HuH-7.5 (cell line): ENCODE measurements around the gene TP53BP2.

ENCODE experiments used
- DNase-seq: peaks from one replicate; pipeline ENCODE4 v3.0.0; 2011; ENCODE audit warnings: low spot score

TP53BP2 gene

DNA sequence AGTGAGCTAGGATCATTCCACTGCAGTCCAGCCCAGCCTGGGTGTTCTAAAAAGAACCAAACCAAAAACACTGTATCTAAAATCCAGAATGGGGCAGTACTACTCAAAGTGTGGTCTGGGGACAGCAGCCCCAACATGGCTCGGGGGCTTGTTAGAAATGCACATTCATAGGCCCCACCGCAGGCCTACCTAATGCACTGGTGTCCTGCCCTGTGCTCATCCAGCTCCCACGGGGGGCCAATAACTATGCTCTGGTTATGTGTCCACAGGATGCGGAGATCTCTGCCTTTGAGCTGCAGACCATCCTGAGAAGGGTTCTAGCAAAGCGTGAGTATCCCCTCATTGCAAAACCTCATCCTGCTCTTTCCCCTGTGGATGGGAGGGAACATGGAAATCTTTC lies 81.9 kb downstream of the TP53BP2 start:
- no peak for DNase-seq

DNA sequence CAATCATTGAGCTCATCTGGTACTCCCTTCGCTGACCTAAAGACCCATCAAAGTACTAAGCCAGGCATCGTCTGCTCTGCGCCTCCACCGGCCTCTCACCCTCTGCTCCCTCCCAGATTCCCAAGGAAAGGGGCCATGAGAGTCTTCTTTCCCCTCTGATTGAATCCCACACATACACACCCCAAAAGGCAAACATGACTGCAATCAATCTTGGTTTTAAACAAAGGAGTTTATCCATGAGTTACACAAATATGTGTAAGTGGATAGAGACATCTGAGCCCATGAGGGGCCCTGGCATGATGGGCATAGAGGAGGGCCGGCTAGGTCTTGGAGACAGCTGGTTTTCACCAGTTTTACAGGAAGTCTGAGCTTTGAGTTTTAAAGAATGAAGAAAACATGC lies 82.5 kb downstream of the TP53BP2 start:
- no peak for DNase-seq

DNA sequence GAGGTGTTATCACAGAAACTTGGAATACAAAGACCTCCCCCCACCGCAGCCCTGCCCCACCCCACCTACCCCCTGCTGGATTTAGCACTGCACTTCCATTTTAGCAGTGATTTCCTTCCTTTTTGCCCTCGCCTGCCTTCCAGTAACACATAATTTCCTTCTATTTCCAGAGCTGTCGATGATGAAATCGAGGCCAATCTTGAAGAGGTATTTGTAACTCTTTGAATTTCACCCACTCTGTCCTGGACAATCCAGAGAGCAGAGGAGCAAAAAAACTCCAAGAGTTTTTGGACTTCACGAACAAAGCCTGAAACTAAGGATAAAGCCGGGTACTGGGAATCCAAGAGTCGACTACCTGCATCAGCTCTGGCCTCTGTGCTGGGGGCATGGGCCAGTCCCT lies 84.3 kb downstream of the TP53BP2 start:
- DNase-seq: no peak

GRCh38 chr1:223760833-223761232 lies 84.9 kb downstream of the TP53BP2 start:
- no peak for DNase-seq

DNA sequence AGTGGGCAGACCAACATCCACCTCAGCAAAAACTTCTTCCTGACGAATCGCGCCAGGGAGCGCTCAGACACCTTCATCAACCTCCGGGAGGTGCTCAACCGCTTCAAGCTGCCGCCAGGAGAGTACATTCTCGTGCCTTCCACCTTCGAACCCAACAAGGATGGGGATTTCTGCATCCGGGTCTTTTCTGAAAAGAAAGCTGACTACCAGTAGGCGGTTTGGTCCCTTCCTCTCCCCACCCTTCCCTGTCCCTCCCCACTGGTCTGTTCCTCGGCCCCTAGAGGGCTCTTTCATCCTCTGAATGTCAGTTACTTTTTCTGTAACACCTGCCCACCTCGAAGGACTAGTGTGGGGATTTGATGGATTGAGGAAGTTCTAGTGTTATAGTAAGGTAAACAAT lies 86.5 kb downstream of the TP53BP2 start:
- no peak for DNase-seq

DNA sequence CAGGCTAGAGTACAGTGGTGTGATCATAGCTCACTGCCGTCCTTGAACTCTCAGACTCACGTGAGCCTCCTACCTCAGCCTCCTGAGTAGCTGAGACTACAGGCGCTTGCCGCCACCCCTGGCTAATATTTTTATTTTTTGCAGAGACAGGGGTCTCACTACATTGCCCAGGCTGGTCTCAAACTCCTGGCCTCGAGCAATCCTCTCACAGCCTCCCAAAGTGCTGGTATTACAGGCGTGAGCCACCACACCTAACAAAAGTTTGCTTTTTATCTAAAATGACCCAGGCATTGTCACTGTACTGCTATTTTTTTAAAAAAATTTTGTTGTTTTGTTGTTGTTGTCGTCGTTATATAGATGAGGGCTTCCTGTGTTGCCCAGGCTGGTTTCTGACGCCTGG lies 87.0 kb downstream of the TP53BP2 start:
- DNase-seq: no peak

GRCh38 chr1:223756806-223757700 lies 88.7 kb downstream of the TP53BP2 start:
- DNase-seq: no peak

DNA sequence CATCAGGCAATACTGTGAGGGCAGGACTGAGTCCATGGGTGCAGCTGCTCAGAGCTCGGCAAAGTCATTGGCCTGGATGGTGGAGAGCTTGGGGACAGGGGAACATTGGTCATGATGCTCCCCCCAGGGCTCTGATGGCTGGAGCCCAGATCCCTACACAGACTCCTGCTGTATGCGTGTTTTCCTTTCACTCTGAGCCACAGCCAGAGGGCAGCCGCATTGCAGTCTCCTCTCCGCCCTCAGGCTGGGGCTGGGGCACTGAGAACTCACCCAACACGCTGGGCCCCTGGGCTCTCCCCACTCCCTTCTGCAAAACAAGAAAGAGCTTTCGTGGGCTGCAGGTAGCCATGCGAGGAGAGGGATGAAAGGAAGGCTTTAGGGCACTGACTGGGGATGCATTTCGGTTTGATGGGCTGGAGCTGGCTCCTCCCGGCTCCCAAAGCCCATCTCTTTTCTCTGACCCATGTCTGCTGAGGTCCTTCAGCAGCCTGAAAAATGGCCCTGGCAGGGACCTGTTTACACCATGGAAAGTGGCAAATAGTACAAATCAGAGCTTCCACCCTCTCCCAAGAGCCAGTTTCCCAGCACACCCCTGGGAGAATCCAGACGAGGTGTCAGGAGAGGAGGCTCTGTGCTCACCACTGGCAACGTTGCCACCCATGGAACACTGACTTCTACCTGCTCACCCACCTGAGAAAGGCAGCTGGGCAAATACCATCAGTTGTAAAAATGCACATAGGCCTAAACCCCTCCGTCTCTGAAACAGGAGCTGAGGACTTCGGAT lies 89.6 kb downstream of the TP53BP2 start:
- DNase-seq: no peak

- no peak for DNase-seq
Observed at GRCh38 chr1:223755432-223755792, 90.3 kb downstream of the TP53BP2 start.

DNA sequence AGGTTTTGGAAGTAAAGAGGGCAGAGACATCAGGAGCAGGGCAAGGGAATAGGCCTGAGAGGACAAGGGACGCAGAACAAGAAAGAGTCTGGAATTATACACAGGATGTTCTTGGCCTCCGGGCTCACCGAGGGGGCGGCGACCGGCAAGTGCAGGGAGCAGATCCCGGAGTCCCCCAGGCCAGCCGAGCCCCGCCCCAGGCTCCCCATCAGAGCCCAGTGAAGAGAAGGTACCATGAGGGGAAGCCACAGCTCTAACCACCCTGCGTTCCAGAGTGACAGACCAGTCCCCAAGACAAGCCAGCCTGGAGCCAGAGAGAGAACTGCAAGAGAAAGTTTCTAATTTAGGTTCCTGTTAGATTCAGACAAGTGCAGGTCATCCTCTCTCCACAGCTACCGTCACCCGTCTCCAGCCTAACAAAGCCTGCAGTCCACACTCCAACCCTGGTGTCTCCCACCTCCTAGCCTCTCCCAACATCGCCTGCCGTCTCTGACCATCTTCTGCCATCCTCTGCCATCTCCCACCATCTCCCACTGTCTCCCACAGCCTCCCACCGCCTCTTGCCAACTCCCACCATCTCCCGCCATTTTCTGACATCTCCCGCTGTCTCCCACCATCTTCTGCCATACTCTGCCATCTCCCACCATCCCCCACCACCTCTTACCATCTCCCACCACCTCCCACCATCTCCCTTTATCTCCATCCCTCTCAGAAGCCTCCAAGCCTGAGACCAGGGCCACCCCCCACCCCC lies 90.9 kb downstream of the TP53BP2 start:
- no peak for DNase-seq

DNA sequence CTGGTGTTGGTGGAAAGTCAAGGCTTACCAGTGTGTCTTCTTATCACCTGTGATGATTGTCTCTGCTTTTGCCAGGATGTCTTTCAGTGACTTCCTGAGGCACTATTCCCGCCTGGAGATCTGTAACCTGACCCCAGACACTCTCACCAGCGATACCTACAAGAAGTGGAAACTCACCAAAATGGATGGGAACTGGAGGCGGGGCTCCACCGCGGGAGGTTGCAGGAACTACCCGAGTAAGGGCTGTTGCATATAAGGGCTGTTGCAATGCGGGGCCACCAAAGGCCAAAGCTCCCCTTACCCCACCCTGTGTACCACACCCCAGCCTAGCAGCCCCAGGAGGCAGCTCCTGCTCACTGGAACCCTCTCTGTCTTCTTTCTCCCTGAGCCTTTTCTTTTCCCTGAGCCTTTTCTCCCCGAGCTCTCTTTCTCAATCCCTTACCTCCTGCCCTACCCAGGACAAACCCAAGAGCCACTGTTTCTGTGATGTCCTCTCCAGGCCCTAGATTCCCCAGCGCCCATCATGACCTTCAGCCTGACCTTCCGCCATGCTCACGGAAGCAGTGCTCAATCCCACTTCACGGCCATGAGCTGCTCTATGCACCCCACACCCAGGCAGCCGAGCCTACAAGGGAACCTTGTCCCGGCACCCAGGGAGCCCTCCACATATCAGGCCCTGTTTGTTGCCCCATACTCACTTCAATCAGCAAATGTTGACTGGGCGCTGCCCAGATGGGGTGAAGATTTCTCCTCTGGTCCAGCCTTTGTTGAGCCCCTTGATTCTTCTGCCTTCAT lies 92.8 kb downstream of the TP53BP2 start:
- no peak for DNase-seq

GRCh38 chr1:223751696-223752095 lies 94.1 kb downstream of the TP53BP2 start:
- no peak for DNase-seq

DNA sequence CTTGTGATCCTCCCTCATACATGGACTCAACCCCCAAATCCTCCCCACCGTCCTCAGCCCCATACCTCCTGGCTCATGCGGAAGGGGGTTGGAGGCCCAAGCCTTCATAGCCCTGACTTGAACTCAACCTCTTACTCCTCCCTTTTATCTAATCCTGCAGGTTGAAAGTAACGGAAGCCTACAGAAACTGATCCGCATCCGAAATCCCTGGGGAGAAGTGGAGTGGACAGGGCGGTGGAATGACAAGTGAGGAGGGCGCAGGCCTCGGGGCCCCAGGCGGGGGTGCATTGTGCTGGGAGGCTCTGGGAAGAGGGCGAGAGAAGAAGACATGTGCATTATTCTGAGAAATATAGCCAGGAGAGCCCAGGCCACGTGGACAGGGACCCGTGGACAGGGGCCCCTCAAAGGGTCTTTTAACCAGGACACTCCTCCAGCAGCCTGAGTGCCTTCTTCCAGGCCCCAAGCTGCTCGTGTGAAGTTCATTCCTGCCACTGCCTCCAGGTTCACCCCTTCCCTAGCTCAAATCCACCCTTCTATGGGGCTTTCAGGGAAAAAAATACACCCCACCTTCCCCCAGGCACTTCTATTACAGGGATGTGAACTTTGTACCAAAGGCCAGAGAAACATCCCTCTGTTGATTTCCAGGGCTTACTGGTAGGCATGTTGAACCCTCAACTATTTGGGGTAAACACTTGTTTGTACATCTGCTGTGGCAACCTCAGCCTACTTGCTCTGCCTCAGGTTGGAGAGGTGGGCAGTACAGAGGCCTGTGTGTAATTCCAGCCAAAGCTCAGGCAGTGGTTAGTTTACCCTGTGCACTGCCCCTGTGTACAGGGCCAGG lies 94.8 kb downstream of the TP53BP2 start:
- no peak for DNase-seq

- DNase-seq: peak; percentile 73
Observed at GRCh38 chr1:223748773-223749733, 96.7 kb downstream of the TP53BP2 start.

- no peak for DNase-seq
Observed at GRCh38 chr1:223748405-223748772, 97.4 kb downstream of the TP53BP2 start.

DNA sequence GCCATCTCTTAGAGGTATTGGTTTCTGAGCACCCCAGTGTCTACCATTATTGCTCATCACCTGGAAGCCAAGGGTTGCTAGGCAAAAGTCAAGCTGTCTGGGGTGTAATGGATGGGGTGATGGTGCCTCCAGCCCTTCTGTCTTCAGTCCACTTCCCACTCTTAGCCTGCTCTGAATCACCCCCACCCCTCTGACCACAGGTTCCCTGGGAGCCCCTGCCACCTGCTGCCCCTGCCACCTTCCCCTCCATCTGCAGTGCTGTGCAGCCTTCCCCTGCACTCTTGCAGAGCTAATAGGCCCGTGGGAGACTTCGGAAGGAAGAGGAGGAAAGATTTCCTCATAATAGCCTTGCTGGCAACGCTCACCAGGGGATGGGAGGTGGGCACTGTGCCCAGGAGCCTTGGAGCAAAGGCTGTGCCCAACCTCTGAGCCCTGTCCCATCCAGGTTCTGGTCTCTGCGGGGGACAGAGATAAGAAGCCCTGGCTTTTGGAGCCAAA lies 97.9 kb downstream of the TP53BP2 start:
- DNase-seq: no peak

DNA sequence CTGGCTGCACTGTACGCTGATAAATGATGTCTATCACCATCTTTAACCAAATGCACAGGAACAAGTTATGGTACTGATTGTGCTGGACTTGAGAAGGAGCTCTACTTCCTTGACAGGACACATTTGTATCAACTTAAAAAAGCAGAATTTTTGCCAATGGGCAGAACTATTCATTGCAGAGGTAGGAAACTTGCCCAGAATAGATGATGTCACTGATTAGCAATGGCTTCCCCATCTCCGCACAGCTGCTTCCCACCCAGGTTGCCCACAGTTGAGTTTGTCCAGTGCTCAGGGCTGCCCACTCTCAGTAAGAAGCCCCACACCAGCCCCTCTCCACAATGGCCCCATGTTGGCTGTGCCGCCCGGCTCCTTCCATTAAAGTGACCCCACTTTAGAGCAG lies 100.0 kb downstream of the TP53BP2 start:
- DNase-seq: no peak

DNA sequence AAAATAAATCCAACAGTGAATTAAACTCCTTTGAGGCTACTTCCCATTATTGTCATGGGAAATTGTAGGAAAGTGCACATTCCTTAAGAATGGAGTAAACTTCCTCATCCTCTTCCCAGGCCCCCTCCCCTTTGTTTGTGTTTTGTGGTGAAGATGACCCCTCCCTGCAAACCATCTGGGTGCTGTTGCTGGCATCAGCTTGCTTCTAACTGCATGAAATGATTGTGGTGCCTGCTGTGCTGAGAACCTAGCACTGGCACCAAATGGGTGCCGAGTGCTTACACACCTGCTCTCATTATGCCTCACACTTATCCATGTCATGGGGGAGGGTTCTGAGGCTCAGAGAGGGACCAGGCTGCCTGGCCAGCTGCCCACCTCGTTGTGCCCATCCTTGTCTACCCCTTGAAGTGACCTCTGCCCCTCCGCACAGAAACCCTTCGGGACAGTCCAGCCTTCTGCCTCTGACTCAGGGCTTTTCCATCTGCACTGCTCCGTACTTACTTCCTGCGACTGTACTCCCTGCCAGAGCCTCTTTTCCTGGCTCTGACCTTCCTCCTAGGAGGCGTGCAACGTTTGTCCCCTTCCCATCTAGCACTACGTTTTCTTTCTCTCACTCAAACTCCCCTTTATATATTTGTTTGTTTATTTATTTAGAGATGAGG lies 102.8 kb downstream of the TP53BP2 start:
- no peak for DNase-seq

DNA sequence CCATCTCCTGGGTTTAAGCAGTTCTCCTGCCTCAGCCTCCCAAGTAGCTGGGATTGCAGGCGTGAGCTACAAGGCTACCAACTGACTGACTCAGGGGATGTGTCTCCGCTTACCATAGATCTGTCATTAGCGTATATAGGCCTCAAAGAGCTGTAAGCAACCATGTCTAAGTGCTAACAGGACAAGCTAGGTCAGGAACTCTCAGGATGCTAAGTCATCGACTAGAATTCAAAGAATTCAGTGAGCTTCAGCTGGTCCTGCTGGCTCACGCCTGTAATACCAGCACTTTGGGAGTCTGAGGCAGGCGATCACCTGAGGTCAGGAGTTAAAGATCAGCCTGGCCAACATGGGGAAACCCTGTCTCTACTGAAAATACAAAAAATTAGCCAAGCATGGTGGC lies 103.9 kb downstream of the TP53BP2 start:
- DNase-seq: no peak
